GM18505 (cell line): ENCODE data around the gene SELENOM.
"Not testable (repeated sequence)": the region's sequence is repeated elsewhere in the genome, so short reads cannot be mapped to it uniquely, and the experiment has no call there.

ENCODE experiments used
- ATAC-seq: cut with Tn5 transposase; IDR thresholded peaks from one replicate; pipeline ENCODE4 v1.9.1; 2021; ENCODE audit not compliant: unreplicated experiment
- POLR2A ChIP-seq: IDR thresholded peaks from 4 replicates; pipeline ENCODE4 v1.6.1; 2011; ENCODE audit warnings: borderline replicate concordance; ENCODE audit not compliant: insufficient read depth, insufficient read length; ENCODE audit errors: extremely low read depth

SELENOM gene

GRCh38 chr22:31077681-31078080 is 29.7 kb downstream of the SELENOM start:
- ATAC-seq = no peak

GRCh38 chr22:31075961-31076360 is 31.4 kb downstream of the SELENOM start:
- ATAC-seq = no peak
- no peak for TF ChIP-seq POLR2A

More at GRCh38 chr22:31077681-31078080, 29.7 kb downstream of the SELENOM start:
- TF ChIP-seq POLR2A = no peak

- ATAC-seq = not testable (repeated sequence)
Observed at GRCh38 chr22:31073545-31074145, 33.7 kb downstream of the SELENOM start.

DNA sequence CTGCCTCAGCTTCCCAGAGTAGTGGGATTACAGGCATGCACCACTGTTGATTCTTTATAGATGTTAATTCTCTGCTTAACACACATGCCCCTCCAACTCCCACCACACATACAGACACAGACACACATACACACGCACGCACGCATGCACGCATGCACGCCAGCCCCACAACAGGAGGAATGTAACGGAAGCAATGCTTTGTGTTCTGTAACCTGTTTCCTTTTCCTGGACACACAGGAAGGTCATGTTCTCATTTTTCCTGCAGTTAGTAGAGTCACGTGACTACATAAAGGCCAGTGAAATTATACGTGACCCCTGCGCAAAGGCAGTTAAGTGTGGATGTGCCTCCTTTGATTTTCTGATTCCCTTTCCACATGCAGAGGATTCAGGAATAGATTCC is 34.2 kb downstream of the SELENOM start:
- not testable (repeated sequence) for ATAC-seq

GRCh38 chr22:31069691-31070314 is 37.6 kb downstream of the SELENOM start:
- not testable (repeated sequence) for ATAC-seq

- ATAC-seq = no peak
- no peak for TF ChIP-seq POLR2A
Observed at GRCh38 chr22:31068970-31069369, 38.4 kb downstream of the SELENOM start.

DNA sequence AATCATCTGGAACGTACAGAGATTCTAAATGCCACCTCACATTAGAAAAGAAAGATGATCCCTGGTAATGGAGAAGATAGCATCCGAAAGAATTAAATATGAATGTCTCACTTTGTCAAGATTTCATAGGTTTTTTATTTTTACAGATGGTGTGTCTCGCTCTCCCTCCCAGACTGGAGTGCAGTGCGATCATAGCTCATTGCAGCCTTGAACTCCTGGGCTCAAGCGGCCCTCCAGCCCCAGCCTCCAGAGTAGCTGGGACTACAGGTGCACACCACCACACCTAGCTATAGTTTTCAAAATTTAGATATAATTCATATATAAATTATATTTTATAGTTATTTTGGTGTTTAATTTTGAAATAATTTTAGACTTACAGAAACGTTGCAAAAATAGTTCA is 43.0 kb downstream of the SELENOM start:
- no peak for ATAC-seq
- no peak for TF ChIP-seq POLR2A

GRCh38 chr22:31062566-31063230 is 44.7 kb downstream of the SELENOM start:
- no peak for TF ChIP-seq POLR2A
- ATAC-seq = no peak

DNA sequence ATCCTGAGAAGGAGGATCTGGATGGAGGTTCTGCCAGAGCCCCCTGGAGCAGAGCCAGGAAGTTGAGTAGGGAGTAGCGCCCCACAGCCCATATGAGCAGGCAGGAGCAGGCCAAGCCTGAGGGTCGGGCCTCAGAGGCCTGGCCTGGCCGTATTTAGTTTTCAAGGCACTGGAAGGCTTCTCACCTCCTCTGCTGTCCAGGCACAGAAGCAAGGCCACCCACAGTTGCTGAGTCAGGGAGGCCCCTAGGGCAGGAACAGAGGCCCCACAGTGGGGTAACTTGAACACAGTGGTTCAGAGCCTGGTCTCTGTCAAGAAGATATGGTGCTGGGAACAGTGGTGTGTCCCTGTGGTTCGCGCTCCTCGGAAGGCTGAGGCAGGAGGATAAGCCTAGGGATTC is 47.7 kb downstream of the SELENOM start:
- ATAC-seq = not testable (repeated sequence)

DNA sequence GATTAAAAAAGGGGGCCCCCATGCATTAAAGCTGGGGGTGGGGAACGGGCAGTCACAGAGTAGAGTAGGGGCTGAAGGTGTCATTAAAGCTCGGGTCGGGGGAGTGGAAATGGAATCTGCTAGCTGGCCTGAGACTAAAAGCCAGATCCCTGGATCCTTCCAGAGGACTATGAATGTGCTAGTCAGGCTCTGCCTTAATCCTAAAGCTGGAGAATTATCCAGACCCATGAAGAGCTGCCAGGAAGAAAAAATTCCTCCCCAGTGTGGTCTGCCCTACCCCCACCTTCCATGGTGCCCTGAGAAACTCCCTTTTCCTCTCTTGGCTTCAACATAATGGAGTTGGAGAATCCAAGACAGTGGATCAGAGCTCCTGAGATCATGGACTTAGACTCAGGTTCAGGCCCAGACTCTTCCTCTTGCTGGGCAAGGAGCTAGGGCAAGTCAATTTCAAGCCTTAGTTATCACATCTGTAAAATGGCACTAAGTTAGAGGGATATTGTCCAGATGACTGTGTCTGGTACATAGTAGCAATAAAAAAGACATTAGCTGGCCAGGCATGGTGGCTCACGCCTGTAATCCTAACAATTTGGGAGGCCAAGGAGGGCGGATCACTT is 50.3 kb downstream of the SELENOM start:
- no peak for TF ChIP-seq POLR2A
- ATAC-seq = no peak

DNA sequence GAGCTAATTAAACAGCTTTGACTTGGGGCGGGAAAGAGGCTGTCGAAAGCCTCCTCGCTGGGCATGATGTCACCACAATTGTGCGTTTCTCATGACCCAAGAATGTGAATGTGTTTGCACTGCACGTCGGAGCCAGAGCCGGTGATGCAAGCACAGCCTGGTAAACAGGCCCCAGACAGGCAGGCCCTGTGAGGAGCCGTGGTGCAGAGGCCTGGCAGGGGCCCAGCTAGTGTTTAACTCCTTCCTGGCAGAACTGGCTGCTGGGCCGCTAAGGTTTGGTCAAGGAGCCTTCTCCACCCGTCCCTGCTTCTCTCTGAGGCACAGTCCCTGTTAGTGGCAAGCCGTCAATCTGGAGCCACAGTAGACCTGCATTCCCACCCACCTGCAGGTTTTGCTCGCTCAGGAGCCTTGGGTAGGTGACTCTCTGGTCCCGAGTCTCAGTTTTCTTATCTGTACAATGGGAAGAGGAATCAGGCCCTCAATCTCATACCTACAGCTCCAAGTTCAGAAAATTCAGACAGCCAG is 51.7 kb downstream of the SELENOM start:
- ATAC-seq = no peak
- TF ChIP-seq POLR2A = no peak

DNA sequence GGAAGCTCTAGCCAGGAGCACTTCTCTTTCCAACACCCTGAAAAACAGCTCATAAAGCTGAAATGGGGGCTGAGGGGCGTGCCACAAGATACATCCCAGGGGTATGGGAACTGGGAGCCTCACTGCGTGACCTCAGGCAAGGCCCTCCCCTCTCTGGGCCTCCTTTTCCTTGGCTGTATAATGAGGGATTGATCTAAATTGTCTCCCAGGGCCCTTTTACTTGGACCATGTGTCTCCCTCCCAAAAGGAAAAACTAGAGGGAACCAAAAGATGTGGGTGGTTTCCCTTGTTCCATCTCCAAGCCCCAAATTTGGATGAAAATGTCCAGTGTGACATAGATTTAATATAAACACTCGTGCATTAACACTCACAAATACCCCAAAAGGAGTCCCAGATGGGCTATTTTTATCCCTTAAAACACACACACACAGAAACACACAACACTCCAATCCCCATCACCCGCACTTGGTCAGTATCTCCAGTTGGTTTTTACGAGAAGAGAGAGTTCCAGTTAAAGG is 52.2 kb downstream of the SELENOM start:
- no peak for TF ChIP-seq POLR2A
- ATAC-seq = no peak
